Esophagus (tissue), 2 donors: Measurements from ENCODE around the gene C6orf52. TPM values are rescaled to one million over a fixed set of nuclear protein-coding genes. Genes with fewer than 3 reads are reported as not detected.

Experiments
- H3K27ac ChIP-seq, 2 donors: one replicate each; pipeline ENCODE4 v1.5.1; 2013; ENCODE audit warnings: low read depth in 2 of 2, mild to moderate bottlenecking in 2 of 2, inconsistent platforms in 1 of 2, low read length in 1 of 2, moderate library complexity in 1 of 2
- H3K27me3 ChIP-seq, 2 donors: one replicate each; pipeline ENCODE4 v1.6.1; 2013; ENCODE audit warnings: low read length in 2 of 2, control low read depth in 1 of 2, mild to moderate bottlenecking in 1 of 2; ENCODE audit not compliant: insufficient read depth in 2 of 2, control insufficient read depth in 1 of 2
- H3K36me3 ChIP-seq, 2 donors: one replicate each; pipeline ENCODE4 v1.6.1; 2013; ENCODE audit warnings: low read length in 1 of 2; ENCODE audit not compliant: control insufficient read depth in 2 of 2, insufficient read depth in 2 of 2
- H3K4me1 ChIP-seq, 2 donors: one replicate each; pipeline ENCODE4 v1.6.1; 2013; ENCODE audit warnings: low read length in 1 of 2; ENCODE audit not compliant: control insufficient read depth in 2 of 2, insufficient read depth in 2 of 2
- H3K4me3 ChIP-seq, 2 donors: one replicate each; pipeline ENCODE4 v1.5.1; 2013; ENCODE audit warnings: low read length in 2 of 2, mild to moderate bottlenecking in 2 of 2, low read depth in 1 of 2, moderate library complexity in 1 of 2
- H3K9me3 ChIP-seq, 2 donors: one replicate each; pipeline ENCODE4 v1.6.1; 2013; ENCODE audit warnings: mild to moderate bottlenecking in 2 of 2, low read depth in 1 of 2, low read length in 1 of 2, moderate library complexity in 1 of 2; ENCODE audit not compliant: control insufficient read depth in 2 of 2, insufficient read depth in 1 of 2
- WGBS, 2 donors: extraction: QIAGEN DNeasy Blood & Tissue Kit; methylation state at CpG; one replicate each; pipeline ENCODE4 v1.1.7; 2013; 5-methylcytosine and 5-hydroxymethylcytosine counted together
- polyA plus RNA-seq, 2 donors: library from polyadenylated mRNA; stranded (reverse); fragments of 200-250 nt; gene quantifications; one replicate each; pipeline ENCODE4 v1.2.3, GENCODE V29; 2013
- donor health status: healthy with polysubstance abuse.
- donor health status: Bipolar disorder and iron deficiency.

The C6orf52 gene
- polyA plus RNA-seq, 2 donors, result 0.69 TPM; not detected in 1

GRCh38 chr6:10630178-10630577 lies 64.2 kb downstream of the C6orf52 start:
- Histone ChIP-seq H3K4me3 (no peak overlapping the region), H3K9me3 (no peaks in the 10 kb centered on the region), H3K27me3 (no peaks in the 10 kb centered on the region), H3K36me3 (no peaks in the 10 kb centered on the region), H3K4me1 (no peaks in the 10 kb centered on the region), H3K27ac (no peak overlapping the region)
- WGBS, 2 donors, result 95 to 100% methylated on average over 1 of the region's 1 CpG

GRCh38 chr6:10627800-10628199 lies 66.6 kb downstream of the C6orf52 start:
- no peak overlapping the region for H3K27ac ChIP-seq
- H3K9me3 ChIP-seq, result no peaks in the 10 kb centered on the region
- H3K36me3 ChIP-seq, result no peaks in the 10 kb centered on the region
- H3K4me1 ChIP-seq, result no peaks in the 10 kb centered on the region
- H3K27me3 ChIP-seq, result no peaks in the 10 kb centered on the region
- 89 to 94% methylated on average over 1 of the region's 1 CpG for WGBS, 2 donors
- H3K4me3 ChIP-seq, result no peak overlapping the region

- Histone ChIP-seq H3K27me3 (no peaks in the 10 kb centered on the region), H3K27ac (no peak overlapping the region), H3K4me3 (no peak overlapping the region), H3K9me3 (no peaks in the 10 kb centered on the region), H3K4me1 (no peaks in the 10 kb centered on the region), H3K36me3 (no peaks in the 10 kb centered on the region)
- 75 to 83% methylated on average over 9 of the region's 9 CpGs for WGBS, 2 donors
Measured at GRCh38 chr6:10626154-10626741, 68.2 kb downstream of the C6orf52 start.

GRCh38 chr6:10624836-10625235 lies 69.6 kb downstream of the C6orf52 start:
- no peaks in the 10 kb centered on the region for H3K36me3 ChIP-seq
- H3K27ac ChIP-seq, result no peak overlapping the region
- H3K4me1 ChIP-seq, result no peaks in the 10 kb centered on the region
- no peak overlapping the region for H3K4me3 ChIP-seq
- no peaks in the 10 kb centered on the region for H3K9me3 ChIP-seq
- 94 to 96% methylated on average over 5 of the region's 5 CpGs for WGBS, 2 donors
- no peaks in the 10 kb centered on the region for H3K27me3 ChIP-seq

- H3K9me3 ChIP-seq, result no peaks in the 10 kb centered on the region
- no peak overlapping the region for H3K27ac ChIP-seq
- no peak overlapping the region for H3K4me3 ChIP-seq
- H3K4me1 ChIP-seq, result no peaks in the 10 kb centered on the region
- 91 to 96% methylated on average over 4 of the region's 4 CpGs for WGBS, 2 donors
- H3K36me3 ChIP-seq, result no peaks in the 10 kb centered on the region
- no peaks in the 10 kb centered on the region for H3K27me3 ChIP-seq
Measured at GRCh38 chr6:10621847-10622246, 72.6 kb downstream of the C6orf52 start.

Other genes with a start within 250 kb of the C6orf52 start
- 1 to 10 TPM; 3.0 to 3.1 TPM for gene GCNT2, start 173.3 kb downstream of the C6orf52 start, polyA plus RNA-seq
- 10 to 100 TPM in 1 of 2 donors, 1 to 10 TPM in 1; 9.2 to 20.9 TPM for gene PAK1IP1, start 356 bp upstream of the C6orf52 start, polyA plus RNA-seq
- gene TMEM14C, start 28.5 kb upstream of the C6orf52 start, polyA plus RNA-seq, result 10 to 100 TPM; 82.7 to 84.9 TPM
- 10 to 100 TPM; 47.6 to 50.8 TPM for gene TMEM14B, start 53.2 kb upstream of the C6orf52 start, polyA plus RNA-seq
- under 1 TPM; 0.02 to 0.04 TPM for gene MAK, start 143.9 kb upstream of the C6orf52 start, polyA plus RNA-seq
- gene GCM2, start 187.4 kb upstream of the C6orf52 start, polyA plus RNA-seq, result not detected
- gene SYCP2L, start 192.4 kb upstream of the C6orf52 start, polyA plus RNA-seq, result under 1 TPM; 0.13 to 0.63 TPM